ENCODE data around the gene B4GALT5.
"Not testable (repeated sequence)": the region's sequence is repeated elsewhere in the genome, so short reads cannot be mapped to it uniquely, and the experiment has no call there.

B4GALT5 gene

GRCh38 chr20:49713753-49714712 lies at the start of gene B4GALT5:
TSS of gene B4GALT5 (minus strand) at chr20:49713878. CDS start at chr20:49713690, 188 bp downstream.
- peak; percentile 29 to 58 for DNase-seq (ENCODE audit: low read depth in 2 of 2)

GRCh38 chr20:49762940-49763766 lies 49.5 kb upstream of the B4GALT5 start:
- DNase-seq (ENCODE audit: low read depth in 2 of 2): no peak

- not testable (repeated sequence) for DNase-seq (ENCODE audit: low read depth in 2 of 2)
Observed at GRCh38 chr20:49761888-49762287, 48.2 kb upstream of the B4GALT5 start.

GRCh38 chr20:49759266-49759950 lies 45.7 kb upstream of the B4GALT5 start:
- DNase-seq (ENCODE audit: low read depth in 2 of 2): no peak

- DNase-seq (ENCODE audit: low read depth in 2 of 2): no peak
Observed at GRCh38 chr20:49758781-49759180, 45.1 kb upstream of the B4GALT5 start.

GRCh38 chr20:49757597-49757996 lies 43.9 kb upstream of the B4GALT5 start:
- DNase-seq (ENCODE audit: low read depth in 2 of 2): no peak

- no peak for DNase-seq (ENCODE audit: low read depth in 2 of 2)
Observed at GRCh38 chr20:49756241-49756640, 42.6 kb upstream of the B4GALT5 start.

- DNase-seq (ENCODE audit: low read depth in 2 of 2): no peak
Observed at GRCh38 chr20:49754596-49754995, 40.9 kb upstream of the B4GALT5 start.

- no peak for DNase-seq (ENCODE audit: low read depth in 2 of 2)
Observed at GRCh38 chr20:49753133-49753532, 39.5 kb upstream of the B4GALT5 start.

GRCh38 chr20:49752201-49752903 lies 38.7 kb upstream of the B4GALT5 start:
- DNase-seq (ENCODE audit: low read depth in 2 of 2): no peak

GRCh38 chr20:49751397-49751736 lies 37.7 kb upstream of the B4GALT5 start:
- DNase-seq (ENCODE audit: low read depth in 2 of 2): no peak

GRCh38 chr20:49750611-49751396 lies 37.1 kb upstream of the B4GALT5 start:
- no peak for DNase-seq (ENCODE audit: low read depth in 2 of 2)

GRCh38 chr20:49749625-49750024 lies 35.9 kb upstream of the B4GALT5 start:
- no peak for DNase-seq (ENCODE audit: low read depth in 2 of 2)

GRCh38 chr20:49748525-49748838 lies 34.8 kb upstream of the B4GALT5 start:
- DNase-seq (ENCODE audit: low read depth in 2 of 2): no peak

- DNase-seq (ENCODE audit: low read depth in 2 of 2): no peak
Observed at GRCh38 chr20:49747707-49748524, 34.2 kb upstream of the B4GALT5 start.

- no peak for DNase-seq (ENCODE audit: low read depth in 2 of 2)
Observed at GRCh38 chr20:49742948-49743347, 29.3 kb upstream of the B4GALT5 start.

GRCh38 chr20:49741977-49742376 lies 28.3 kb upstream of the B4GALT5 start:
- DNase-seq (ENCODE audit: low read depth in 2 of 2): no peak

GRCh38 chr20:49740807-49741206 lies 27.1 kb upstream of the B4GALT5 start:
- no peak for DNase-seq (ENCODE audit: low read depth in 2 of 2)

- DNase-seq (ENCODE audit: low read depth in 2 of 2): no peak
Observed at GRCh38 chr20:49739042-49739441, 25.4 kb upstream of the B4GALT5 start.

GRCh38 chr20:49737260-49737659 lies 23.6 kb upstream of the B4GALT5 start:
- no peak for DNase-seq (ENCODE audit: low read depth in 2 of 2)

Data from stimulated activated CD4-positive, alpha-beta T cell treated with anti-CD3 and anti-CD28 coated beads, Interleukin-15, amount 100 ng/mL, for 48 hours (primary cell).